ENCODE measurements around the gene PRKAR2A. TPM values are rescaled to one million over a fixed set of nuclear protein-coding genes. Genes with fewer than 3 reads are reported as not detected.
A peak's percentile ranks its signal among the peaks of the same experiment; 100 is the strongest.

PRKAR2A gene
- total RNA-seq, 1 donor from 2014 or later = 47.6 TPM

GRCh38 chr3:48707157-48707556, 140.5 kb downstream of the PRKAR2A start:
- no peak for DNase-seq (ENCODE audit: low read depth, low spot score)
- Mint-ChIP-seq H3K27ac (ENCODE audit: unreplicated experiment) (no peak overlapping the region), H3K27me3 (ENCODE audit: low read depth) (no peaks in the 10 kb centered on the region), H3K36me3 (ENCODE audit: low read depth) (peaks cover 12% of the 10 kb centered on the region), H3K9me3 (no peaks in the 10 kb centered on the region), H3K4me3 (no peak overlapping the region), H3K4me1 (peaks cover 28% of the 10 kb centered on the region)
- no peak for TF ChIP-seq CTCF (conservative IDR thresholded peaks at IDR 0.05)

- peaks cover 15% of the 10 kb centered on the region for H3K4me1 Mint-ChIP-seq
- no peak for TF ChIP-seq CTCF (conservative IDR thresholded peaks at IDR 0.05)
- H3K27me3 Mint-ChIP-seq (ENCODE audit: low read depth) = no peaks in the 10 kb centered on the region
- DNase-seq (ENCODE audit: low read depth, low spot score) = no peak
- peaks cover 9% of the 10 kb centered on the region for H3K36me3 Mint-ChIP-seq (ENCODE audit: low read depth)
- H3K27ac Mint-ChIP-seq (ENCODE audit: unreplicated experiment) = no peak overlapping the region
- H3K9me3 Mint-ChIP-seq = no peaks in the 10 kb centered on the region
- H3K4me3 Mint-ChIP-seq = no peak overlapping the region
These were observed 145.3 kb downstream of the PRKAR2A start for GRCh38 chr3:48702320-48702920.

GRCh38 chr3:48700731-48701405, 146.8 kb downstream of the PRKAR2A start:
- Mint-ChIP-seq H3K27me3 (ENCODE audit: low read depth) (no peaks in the 10 kb centered on the region), H3K36me3 (ENCODE audit: low read depth) (peaks cover 13% of the 10 kb centered on the region), H3K27ac (ENCODE audit: unreplicated experiment) (no peak overlapping the region), H3K9me3 (no peaks in the 10 kb centered on the region), H3K4me3 (no peak overlapping the region), H3K4me1 (peaks cover 22% of the 10 kb centered on the region)
- DNase-seq (ENCODE audit: low read depth, low spot score) = no peak
- TF ChIP-seq CTCF (conservative IDR thresholded peaks at IDR 0.05) = no peak

- no peaks in the 10 kb centered on the region for H3K27me3 Mint-ChIP-seq (ENCODE audit: low read depth)
- H3K4me3 Mint-ChIP-seq = no peak overlapping the region
- TF ChIP-seq CTCF (conservative IDR thresholded peaks at IDR 0.05) = no peak
- peaks cover 27% of the 10 kb centered on the region for H3K4me1 Mint-ChIP-seq
- H3K27ac Mint-ChIP-seq (ENCODE audit: unreplicated experiment) = peak overlapping the region; percentile 35
- H3K36me3 Mint-ChIP-seq (ENCODE audit: low read depth) = peaks cover 21% of the 10 kb centered on the region
- H3K9me3 Mint-ChIP-seq = no peaks in the 10 kb centered on the region
- DNase-seq (ENCODE audit: low read depth, low spot score) = no peak
These were observed 148.8 kb downstream of the PRKAR2A start for GRCh38 chr3:48698891-48699290.

- Mint-ChIP-seq H3K4me1 (peaks cover 27% of the 10 kb centered on the region), H3K27ac (ENCODE audit: unreplicated experiment) (no peak overlapping the region), H3K27me3 (ENCODE audit: low read depth) (no peaks in the 10 kb centered on the region), H3K9me3 (no peaks in the 10 kb centered on the region), H3K36me3 (ENCODE audit: low read depth) (peaks cover 23% of the 10 kb centered on the region), H3K4me3 (no peak overlapping the region)
- no peak for DNase-seq (ENCODE audit: low read depth, low spot score)
- TF ChIP-seq CTCF (conservative IDR thresholded peaks at IDR 0.05) = no peak
These were observed 149.7 kb downstream of the PRKAR2A start for GRCh38 chr3:48697952-48698351.

All from neural crest cell (in vitro differentiated cells).